ENCODE measurements around the gene STK11.

The STK11 gene

DNA sequence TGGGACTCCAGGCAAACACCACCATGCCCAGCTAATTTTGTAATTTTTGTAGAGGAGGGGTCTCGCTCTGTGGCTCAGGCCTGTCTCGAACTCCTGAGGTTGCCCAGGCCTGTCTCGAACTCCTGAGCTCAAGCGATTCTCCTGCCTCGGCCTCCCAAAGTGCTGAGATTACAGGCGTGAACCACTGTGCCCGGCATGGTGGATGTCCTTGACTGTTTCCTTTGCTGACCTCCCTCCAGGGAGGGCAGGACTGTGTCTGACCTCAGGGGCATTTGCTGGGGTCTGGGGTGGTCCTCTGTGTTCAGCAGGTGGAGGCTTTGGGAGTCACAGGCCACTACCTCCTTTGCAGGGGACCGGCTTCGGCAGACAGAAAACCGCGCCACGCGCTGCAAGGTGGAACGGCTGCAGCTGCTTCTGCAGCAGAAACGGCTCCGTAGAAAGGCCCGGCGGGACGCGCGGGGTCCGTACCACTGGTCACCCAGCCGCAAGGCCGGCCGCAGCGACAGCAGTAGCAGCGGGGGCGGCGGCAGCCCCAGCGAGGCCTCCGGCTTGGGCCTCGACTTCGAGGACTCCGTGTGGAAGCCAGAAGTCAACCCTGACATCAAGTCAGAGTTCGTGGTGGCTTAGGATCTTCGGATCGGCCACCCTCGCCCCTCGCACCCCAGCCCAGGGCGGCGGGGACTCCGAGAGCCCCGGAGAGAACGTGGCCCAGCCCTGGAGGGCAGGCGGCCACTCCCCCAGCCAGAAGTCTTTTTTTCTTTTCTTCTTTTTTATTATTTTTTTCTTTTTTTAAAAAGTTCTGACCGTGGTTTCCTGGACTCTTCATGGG is 51.3 kb downstream of the STK11 start:
- TF ChIP-seq, protein P1, sequence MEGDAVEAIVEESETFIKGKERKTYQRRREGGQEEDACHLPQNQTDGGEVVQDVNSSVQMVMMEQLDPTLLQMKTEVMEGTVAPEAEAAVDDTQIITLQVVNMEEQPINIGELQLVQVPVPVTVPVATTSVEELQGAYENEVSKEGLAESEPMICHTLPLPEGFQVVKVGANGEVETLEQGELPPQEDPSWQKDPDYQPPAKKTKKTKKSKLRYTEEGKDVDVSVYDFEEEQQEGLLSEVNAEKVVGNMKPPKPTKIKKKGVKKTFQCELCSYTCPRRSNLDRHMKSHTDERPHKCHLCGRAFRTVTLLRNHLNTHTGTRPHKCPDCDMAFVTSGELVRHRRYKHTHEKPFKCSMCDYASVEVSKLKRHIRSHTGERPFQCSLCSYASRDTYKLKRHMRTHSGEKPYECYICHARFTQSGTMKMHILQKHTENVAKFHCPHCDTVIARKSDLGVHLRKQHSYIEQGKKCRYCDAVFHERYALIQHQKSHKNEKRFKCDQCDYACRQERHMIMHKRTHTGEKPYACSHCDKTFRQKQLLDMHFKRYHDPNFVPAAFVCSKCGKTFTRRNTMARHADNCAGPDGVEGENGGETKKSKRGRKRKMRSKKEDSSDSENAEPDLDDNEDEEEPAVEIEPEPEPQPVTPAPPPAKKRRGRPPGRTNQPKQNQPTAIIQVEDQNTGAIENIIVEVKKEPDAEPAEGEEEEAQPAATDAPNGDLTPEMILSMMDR (conservative IDR thresholded peaks at IDR 0.05; ENCODE audit: low read depth, low read length) = no peak
- DNase-seq (ENCODE audit: low read depth) = no peak
- H3K4me3 ChIP-seq (ENCODE audit: low read depth, low read length) = no peak overlapping the region

DNA sequence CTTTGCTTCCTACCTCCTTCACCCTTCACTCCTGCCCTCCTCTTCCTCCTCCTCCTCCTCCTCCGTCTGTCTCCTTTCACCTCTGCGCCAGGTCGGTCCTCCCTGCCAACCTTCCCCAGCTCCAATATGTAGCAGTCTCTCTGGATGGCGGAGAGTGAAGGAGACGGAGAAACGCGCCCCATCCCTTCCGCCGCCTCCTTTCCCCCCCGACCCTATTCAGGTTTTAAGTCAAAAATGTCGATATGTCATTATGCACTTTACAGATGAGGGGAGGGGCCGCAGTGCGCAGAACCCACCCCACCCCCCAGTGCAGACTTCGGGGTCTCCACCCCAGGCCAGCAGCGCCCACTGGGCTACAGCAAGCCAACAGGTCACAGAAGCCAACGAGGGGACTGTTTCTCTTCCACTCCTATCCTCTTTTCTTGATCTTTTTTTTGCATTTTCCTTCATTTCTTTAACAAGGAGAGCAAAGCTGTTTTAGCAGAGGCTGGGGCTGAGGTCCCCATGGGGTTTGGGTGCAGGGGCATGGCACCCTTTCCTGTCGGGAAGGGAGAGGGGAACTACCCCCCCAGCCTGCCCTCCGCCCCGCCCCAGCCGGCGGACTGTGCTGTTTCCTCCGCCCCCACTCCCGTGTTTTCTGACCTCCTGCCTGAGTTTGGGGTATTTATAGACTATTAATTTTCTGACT is 52.0 kb downstream of the STK11 start:
- TF ChIP-seq, protein P1 (conservative IDR thresholded peaks at IDR 0.05; ENCODE audit: low read depth, low read length) = no peak

DNA sequence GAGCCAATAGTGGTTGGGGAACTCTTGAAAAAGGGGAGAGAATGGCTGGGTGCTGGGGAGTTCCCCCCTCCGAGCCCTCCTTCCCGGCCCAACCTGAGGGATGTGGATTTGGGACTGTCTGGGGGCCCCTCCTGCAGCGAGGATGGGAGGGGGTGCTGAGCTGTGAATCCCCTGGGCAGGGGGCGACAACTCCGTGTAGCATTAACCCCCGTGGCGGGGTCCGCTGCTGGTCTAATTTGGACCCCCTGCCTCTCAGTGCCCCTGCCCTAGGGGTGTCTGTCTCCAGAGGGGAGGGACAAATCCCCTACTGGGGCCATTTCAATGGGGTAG is 52.5 kb downstream of the STK11 start:
- no peak for DNase-seq (ENCODE audit: low read depth)
- H3K4me3 ChIP-seq (ENCODE audit: low read depth, low read length) = no peak overlapping the region
- TF ChIP-seq, protein P1 (conservative IDR thresholded peaks at IDR 0.05; ENCODE audit: low read depth, low read length) = no peak

More for the DNA sequence above, 52.0 kb downstream of the STK11 start:
- DNase-seq (ENCODE audit: low read depth) = no peak
- H3K4me3 ChIP-seq (ENCODE audit: low read depth, low read length) = no peak overlapping the region

DNA sequence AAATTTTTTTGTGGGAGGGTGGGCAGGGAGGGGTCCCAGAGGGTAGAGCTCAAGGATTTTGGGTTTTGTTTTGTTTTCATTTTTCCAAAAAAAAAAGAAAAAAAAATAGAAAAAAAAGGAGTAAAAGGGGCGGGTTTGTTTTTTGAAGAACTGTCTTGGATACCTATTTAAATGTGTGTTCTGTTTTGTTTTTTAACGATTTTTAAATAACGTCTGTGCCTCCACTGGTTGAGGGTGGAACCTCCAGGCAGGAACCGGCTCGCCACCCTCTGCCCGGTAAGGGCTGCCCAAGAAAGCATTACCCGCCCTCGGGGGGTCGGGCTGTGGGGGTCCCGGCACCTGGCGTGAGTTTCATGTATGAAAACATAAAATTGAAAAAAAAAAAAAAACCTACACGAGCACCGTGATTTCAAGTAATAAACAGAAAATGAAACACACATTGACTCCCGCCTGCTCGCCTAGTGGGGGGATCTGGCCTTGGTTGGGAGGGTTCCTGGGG is 53.2 kb downstream of the STK11 start:
- H3K4me3 ChIP-seq (ENCODE audit: low read depth, low read length) = no peak overlapping the region
- TF ChIP-seq, protein P1 (conservative IDR thresholded peaks at IDR 0.05; ENCODE audit: low read depth, low read length) = no peak
- DNase-seq (ENCODE audit: low read depth) = no peak

DNA sequence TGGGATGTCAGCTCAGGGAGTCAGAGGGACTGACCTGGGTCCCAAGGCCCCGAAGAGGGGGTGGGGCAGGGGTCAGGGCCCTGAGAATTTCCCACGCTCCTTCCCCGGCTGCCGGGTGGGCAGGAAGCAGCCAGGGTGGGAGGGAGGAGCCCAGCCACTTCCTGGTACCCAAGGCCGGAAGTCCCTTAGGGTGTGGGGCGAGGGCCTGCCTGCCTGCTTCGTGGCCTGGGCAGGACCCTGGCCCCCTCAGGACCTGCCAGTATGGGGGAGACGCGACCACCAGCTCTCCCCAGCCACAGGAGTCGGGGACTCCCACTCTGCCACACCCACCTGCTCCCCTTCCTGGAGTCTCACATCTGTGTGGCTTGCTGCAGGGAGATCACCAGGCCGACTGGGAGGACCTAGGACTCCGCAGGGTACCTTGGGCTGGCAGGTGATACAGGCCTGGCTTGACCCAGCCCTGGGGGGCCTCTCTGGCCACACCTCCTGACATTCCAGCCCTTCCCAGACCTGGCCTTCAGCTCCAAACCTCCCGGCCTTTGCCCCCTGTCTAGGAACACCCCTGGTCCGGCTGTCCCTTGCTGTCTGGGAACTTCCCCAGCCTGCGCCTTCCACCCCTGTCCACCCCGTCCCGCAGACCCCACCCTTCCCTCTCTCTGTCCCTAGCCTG is 53.8 kb downstream of the STK11 start:
- DNase-seq (ENCODE audit: low read depth) = peak; percentile 58
- TF ChIP-seq, protein P1 (conservative IDR thresholded peaks at IDR 0.05; ENCODE audit: low read depth, low read length) = no peak
- no peak overlapping the region for H3K4me3 ChIP-seq (ENCODE audit: low read depth, low read length)

DNA sequence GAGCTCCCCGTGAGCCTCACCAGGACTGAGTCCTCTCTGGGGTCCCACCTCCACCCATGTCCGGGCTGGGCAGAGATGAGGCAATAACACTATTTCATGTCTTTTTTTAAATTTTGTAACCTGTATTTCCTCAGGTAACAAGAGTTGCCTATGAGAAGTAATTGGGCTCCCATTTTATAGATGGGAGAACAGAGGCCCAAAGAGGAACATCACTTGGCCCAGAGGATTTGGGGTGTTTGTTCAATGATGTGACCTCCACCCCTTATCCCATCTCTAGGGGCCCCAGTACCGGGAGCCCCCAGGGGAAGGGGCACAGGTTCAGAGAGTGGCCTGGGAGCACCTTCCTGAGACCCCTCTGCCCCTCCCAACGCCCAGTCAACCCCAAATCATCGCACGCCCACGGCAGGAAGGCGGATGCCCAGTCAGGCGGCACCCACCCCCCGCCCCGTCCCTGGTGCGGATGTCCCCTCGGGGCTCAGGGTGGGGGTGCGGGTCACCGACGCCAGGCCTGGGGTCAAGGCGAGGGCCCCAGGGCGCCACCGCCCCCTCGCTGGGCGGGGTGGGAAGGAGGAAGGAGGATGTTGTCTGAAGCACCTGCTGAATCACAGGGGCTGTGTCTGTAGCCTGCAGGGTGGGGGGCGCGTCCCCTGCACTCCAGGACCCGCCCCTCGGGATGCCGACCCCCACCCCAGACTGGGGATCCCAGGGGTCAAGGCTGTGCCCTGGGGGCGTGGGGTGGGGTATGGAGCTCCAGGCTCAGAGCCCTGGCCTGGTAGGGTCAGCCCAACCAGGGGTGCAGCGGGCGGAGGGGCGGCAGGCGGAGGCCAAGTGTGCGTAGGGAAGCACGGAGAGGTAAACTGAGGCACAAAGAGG is 54.5 kb downstream of the STK11 start:
- TF ChIP-seq, protein P1 (conservative IDR thresholded peaks at IDR 0.05; ENCODE audit: low read depth, low read length) = no peak
- peak overlapping the region; percentile 48 for H3K4me3 ChIP-seq (ENCODE audit: low read depth, low read length)

More for the DNA sequence above, 54.5 kb downstream of the STK11 start:
- no peak for DNase-seq (ENCODE audit: low read depth)
